Measurements from ENCODE around the gene SLC25A47.

- no peak for TF ChIP-seq CTCF (conservative IDR thresholded peaks at IDR 0.05 in 1 of 2, IDR thresholded peaks at IDR 0.05 in 1 of 2; ENCODE audit: low read depth in 1 of 2, low read length in 2 of 2)
- TF ChIP-seq EZH2 (IDR thresholded peaks at IDR 0.05; ENCODE audit: low read length, missing control alignments) = no peak
These were observed 33.1 kb upstream of the SLC25A47 start for GRCh38 chr14:100289916-100290606.
